ENCODE measurements around the gene RIMS3.

Gene RIMS3

GRCh38 chr1:40691538-40692428 is 26.3 kb upstream of the RIMS3 start, which contains the start of gene NFYC:
Gene NFYC (plus strand): TSS chr1:40691704. CDS start chr1:40738844, 47,140 bp downstream.
- peak; percentile 92 to 93 for DNase-seq

- no peak for DNase-seq
Measured at GRCh38 chr1:40690771-40691537, 25.5 kb upstream of the RIMS3 start.

DNA sequence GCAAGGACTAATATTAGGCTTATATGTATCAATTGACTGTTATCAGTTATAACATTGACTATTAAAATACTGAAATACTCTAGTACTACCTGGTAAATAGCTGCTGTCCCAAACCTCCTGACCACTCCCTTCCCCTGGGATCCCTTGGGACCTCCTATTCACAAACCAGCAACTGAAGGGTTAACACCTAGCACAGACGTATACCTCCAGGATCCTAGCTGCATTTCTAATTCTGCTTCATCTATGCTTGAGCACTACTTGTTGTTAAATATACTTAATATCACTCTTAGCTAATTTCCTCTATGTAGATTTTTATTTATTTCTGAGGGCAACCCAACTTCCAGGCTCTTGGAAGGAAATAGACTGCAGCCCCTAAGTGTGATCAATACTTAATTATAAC is 24.3 kb upstream of the RIMS3 start:
- no peak for DNase-seq

GRCh38 chr1:40687661-40688060 is 22.2 kb upstream of the RIMS3 start:
- DNase-seq, result no peak

- no peak for DNase-seq
Measured at GRCh38 chr1:40687059-40687458, 21.6 kb upstream of the RIMS3 start.

DNA sequence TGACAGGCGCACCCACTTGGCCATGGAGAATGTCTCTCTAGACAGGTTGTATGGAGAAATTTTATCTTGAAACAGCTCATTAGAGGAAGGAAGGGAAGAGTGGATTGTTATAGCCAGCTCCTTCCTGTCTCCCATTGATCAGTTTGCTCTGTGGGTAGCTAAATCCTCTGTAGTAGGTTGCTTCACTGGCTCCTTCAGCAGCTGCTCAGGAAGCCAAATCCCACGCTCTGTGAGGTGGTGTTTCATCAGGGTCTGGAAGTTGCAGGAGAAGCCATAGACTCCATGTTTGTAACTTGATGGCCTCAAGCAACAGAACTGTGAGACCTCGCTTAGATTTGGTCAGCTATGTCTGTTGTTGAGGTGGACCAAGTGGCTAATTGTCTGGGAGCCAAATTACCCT is 19.2 kb upstream of the RIMS3 start:
- no peak for DNase-seq

GRCh38 chr1:40679165-40679953 is 13.9 kb upstream of the RIMS3 start:
- DNase-seq, result no peak

- DNase-seq, result no peak
Measured at GRCh38 chr1:40676501-40676900, 11.0 kb upstream of the RIMS3 start.

DNA sequence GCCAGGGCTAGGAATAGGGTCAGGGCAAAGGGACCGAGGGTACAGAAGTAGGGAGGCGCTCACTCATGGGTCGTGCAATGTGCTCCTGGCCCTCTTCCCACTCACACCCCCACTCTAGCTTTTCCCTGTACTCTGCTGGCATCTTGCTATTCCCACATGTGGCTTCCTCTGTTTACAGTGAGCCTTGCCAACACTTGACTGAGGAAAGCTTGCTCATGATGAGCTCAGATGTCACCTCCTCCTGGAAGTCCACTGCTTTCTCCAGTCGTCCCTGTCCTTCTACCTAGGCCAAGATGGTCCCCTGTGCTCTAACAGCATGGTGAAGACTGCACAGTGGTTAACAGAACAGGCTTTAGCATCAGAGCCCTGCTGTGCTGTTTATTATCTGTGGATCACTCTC is 8.0 kb upstream of the RIMS3 start:
- no peak for DNase-seq

- DNase-seq, result peak; percentile 85 to 87
Measured at GRCh38 chr1:40668769-40669525, 3.5 kb upstream of the RIMS3 start.

GRCh38 chr1:40664791-40665190 is 691 bp downstream of the RIMS3 start:
- DNase-seq, result no peak

DNA sequence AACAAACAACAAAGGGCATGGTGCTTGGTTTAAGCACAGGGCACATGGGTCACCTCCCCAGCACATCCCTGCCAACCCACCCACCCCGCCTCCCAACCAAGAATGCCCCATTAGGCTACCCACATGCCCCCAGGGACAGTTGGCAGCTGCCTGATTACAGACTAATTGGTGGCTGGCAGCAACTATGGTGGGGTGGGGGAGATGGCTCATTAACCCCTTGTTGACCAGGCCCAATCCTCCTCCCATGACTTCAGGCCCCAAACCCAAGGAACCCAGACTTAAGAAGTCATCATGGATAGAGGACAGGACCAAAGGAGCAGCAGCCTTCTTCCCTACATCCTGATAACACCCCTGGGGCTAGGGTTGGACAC is 1.3 kb downstream of the RIMS3 start:
- no peak for DNase-seq

GRCh38 chr1:40663324-40664166 is 1.9 kb downstream of the RIMS3 start:
- no peak for DNase-seq

DNA sequence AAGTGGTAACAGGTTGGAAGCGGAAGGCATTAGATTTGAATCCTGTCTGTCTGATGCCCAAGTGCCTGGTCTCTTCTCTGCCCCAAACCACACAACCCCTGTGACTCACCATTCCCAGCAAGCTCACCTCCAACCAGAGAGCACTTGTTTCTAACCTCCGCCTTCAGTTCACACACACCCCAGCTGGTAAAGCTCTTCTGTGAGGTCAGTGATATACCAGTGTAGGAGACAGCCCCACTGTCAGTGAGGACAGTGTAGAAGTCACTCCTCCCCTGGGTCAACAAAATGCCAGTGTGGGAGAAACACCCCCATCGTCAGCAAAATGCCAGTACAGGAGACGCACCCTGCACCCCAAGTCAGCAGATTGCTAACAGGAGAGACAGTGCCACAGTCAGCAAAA is 2.6 kb downstream of the RIMS3 start:
- peak in 1 of 2 donors; percentile 13 for DNase-seq

DNA sequence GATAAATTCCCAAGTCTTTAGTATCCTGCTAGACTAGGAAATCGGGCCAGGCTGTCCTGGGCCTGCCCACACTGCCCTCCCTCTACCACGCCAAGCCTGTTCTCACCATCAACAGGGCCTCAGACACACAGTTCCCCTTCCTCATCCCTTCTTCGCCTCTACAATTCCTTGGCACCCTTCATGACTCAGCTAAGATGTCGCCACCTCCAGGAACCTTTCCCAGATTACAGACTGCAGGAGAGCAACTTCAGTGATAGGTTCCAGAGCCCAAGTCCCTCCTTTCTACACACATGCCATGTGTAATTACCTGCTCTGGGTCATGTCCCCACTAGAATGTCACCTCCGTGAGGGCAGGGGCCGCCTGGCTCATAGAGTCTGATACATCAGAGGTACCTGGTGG is 3.3 kb downstream of the RIMS3 start:
- no peak for DNase-seq

DNA sequence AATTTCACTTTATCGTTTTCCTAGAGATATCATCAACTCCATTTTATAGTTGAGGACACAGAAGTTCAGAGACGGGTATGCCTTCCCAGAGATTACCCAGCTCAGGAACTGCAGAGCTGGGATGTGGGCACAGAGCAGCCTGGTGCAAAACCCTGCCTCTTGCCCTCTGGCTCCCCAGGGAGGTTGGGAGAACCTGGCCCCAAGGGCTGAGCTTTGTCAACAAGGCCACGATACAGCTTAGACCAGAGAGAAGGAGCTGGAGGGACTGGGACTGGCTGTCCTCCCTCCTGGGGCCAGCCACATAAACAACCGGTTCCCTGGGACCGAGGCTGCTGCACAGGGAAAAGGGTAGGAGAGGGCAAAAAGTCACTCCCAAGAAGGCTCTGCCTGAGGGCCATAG is 3.8 kb downstream of the RIMS3 start:
- no peak for DNase-seq

GRCh38 chr1:40659649-40659947 is 5.9 kb downstream of the RIMS3 start:
- no peak for DNase-seq

GRCh38 chr1:40658751-40659648 is 6.5 kb downstream of the RIMS3 start:
- no peak for DNase-seq

GRCh38 chr1:40657046-40657445 is 8.4 kb downstream of the RIMS3 start:
- no peak for DNase-seq

DNA sequence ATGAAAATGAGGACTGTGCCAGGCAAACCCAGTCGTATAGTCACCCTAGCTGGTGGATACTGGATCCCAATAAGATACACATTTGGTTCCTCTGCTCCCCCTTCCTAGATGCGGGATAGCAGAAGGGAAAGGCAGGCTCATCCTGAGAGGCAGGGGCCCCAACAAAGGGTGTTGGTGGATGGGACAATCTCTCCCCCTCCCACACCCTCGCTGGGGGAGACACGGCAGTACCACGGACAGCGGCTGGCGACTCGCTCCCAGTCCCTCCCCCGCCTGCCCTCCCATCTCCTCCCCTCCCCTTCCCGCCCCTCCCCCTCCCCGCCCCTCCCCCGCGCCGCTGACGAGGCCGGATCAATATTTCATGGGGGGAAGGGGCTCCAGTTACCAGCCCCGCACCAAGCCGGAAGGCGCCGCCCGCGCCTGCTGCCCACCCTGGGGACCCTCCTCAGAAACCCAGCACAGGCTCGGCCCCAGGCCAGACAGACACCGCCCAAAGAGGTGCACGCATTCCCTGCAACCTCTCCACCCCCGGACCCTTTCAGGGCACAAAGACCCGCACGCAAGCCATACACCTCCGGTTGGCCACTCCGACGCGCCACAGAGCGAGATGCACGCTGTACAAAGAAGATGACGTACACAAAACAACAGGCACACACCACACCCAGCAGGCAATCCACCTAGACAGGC is 11.5 kb downstream of the RIMS3 start:
- no peak for DNase-seq
